Measurements from ENCODE around the gene GTF2F1.
A peak's percentile ranks its signal among the peaks of the same experiment; 100 is the strongest.
"Not testable (repeated sequence)": the region's sequence is repeated elsewhere in the genome, so short reads cannot be mapped to it uniquely, and the experiment has no call there.

GTF2F1 gene, protein sequence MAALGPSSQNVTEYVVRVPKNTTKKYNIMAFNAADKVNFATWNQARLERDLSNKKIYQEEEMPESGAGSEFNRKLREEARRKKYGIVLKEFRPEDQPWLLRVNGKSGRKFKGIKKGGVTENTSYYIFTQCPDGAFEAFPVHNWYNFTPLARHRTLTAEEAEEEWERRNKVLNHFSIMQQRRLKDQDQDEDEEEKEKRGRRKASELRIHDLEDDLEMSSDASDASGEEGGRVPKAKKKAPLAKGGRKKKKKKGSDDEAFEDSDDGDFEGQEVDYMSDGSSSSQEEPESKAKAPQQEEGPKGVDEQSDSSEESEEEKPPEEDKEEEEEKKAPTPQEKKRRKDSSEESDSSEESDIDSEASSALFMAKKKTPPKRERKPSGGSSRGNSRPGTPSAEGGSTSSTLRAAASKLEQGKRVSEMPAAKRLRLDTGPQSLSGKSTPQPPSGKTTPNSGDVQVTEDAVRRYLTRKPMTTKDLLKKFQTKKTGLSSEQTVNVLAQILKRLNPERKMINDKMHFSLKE

DNA sequence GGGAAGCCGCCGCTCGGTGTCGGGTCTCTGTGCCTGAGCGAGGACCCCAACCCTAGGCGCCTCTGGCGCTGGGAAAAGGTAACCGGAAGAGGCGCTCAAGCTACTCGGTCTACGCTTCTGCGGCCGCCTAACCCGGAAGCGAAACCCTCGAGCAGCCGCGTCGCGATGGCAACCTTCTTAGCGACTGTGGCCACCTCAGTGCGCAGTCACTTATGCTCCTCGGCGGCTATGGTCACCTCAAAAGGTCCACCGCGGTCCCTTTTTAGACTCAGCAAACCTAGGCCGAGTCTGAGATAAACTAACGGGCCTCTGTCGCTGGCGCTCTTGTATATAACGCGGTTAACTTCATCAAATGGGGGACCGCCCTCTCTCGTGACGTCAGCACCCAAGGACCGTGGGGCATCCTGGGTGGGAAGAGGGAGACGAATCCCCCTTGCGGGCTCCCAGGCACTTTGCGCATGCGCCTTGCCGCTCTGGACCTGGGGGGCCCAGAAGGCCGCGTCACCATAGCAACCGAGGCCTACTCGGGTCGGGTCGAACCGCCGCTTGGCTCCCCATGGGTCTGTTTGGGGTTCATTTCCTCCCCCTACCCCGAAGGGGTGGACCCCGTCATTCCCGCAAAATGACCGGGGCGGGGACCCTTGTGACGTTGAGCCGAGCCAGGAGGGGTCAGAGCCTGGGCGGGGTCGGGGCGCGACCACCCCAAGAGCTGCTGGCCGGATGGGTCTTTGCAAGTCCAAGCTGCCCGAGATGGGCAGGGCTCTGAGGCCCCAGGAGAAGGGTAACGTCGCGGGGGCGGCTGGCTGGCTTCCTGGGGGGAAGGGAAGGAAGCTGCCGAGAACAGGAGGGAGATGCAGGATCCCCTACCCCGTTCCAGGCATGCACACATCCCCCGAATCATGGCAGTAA lies at the start of gene GTF2F1:
Gene GTF2F1 (minus strand): TSS at position 91 of the 909 bp plus-strand sequence. CDS start 169 bp downstream, outside the sequence.
- DNase-seq (ENCODE audit: low spot score), result peak; percentile 100

DNA sequence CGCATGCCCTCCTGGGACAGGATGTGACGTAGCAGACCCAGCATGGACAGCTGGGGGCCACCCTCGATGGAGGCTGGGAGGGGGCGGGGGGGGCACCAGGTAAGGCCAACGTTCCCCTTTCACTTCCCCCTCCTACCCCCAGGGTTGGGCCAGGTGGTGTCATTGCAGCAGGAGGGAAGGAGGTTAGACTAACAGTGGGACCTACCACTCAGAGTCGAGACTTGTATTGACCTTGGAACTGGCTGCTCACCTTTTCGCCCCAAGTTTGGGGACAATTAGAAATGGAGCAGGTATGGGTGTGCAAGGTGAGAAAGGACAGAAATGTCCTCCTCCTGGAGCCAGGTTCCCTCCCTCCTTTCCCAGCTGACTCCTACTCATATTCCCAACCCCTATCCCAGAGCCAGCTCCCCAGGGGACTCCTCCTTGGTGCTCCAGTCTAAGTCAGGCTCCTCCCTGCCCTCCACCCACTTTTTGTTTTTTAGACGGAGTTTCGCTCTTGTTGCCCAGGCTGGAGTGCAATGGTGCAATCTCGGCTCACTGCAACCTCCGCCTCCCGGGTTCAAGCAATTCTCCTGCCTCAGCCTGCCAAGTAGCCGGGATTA lies 49.2 kb upstream of the GTF2F1 start:
- no peak for DNase-seq (ENCODE audit: low spot score)

DNA sequence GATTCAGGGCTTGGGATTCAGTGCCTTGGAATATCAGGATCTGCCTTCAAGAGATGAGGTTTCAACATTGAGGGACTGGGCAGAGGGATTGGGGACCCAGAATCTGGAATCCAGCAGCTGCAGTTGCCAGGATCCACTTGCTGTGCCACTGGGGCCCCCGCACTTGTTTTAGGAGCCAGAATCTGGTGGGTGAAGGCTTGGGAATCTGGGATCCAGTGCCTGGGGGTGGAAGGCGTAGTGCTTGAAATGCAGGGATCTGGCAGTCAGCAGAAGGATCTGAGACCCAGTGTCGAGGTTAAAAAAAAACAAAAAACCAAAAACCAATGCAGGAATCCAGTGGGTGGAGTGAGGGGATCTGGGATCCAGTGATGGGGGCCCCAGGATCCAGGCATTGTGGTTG lies 47.9 kb upstream of the GTF2F1 start:
- no peak for DNase-seq (ENCODE audit: low spot score)

DNA sequence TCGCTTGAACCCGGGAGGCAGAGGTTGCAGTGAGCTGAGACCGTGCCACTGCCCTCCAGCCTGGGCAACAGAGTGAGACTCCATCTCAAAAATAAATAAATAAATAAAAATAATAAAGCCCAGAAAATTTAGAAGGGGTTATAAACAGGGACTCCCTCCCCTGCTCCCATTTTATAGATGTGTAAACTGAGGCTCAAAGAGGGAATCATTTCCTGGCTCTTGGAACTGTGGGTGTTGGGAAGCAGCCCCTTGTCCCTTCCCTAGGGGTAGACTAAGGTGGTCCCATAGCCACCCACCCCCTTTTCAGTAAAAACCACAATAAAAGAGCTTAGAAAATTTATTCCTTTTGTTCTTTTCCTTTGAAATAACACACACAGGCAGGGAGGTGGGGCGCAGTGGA lies 46.8 kb upstream of the GTF2F1 start:
- DNase-seq (ENCODE audit: low spot score), result no peak

DNA sequence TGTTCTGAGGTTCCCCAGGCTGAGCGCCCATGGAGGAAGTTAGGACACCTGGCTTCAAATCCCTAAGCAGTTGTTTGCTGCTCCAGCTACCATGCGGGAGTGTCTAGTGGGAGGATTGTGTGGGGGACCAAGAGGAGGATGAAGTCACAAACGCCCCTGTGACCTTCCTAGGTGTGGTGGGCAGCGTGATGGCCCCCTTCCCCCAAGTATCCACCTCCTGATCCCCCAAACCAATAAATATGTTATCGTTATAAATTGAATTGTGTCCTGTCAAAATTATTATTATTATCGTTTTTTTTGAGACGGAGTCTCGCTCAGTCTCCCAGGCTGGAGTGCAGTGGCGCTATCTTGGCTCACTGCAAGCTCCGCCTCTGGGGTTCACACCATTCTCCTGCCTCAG lies 40.7 kb upstream of the GTF2F1 start, which contains the start of gene SLC25A41:
Gene SLC25A41 (minus strand): TSS at position 101 of the 400 bp plus-strand sequence. CDS start 70 bp downstream, at position 31.
- no peak for DNase-seq (ENCODE audit: low spot score)

DNA sequence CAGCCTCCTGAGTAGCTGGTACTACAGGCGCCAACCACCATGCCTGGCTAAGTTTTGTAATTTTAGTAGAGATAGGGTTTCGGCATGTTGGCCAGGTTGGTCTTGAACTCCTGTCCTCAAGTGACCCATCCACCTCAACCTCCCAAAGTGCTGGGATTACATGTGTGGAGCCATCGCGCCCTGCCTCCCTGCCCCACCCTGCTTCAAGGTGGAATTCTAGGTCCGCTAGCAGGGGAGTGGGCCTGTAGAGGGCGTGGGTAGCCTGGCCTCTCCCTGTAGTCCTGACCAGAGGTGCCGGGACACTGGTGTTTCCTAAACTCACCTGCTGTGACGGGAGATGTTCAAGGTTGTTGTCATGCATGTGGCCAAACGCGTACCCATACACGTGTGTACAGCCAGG lies 40.2 kb upstream of the GTF2F1 start:
- DNase-seq (ENCODE audit: low spot score), result no peak

DNA sequence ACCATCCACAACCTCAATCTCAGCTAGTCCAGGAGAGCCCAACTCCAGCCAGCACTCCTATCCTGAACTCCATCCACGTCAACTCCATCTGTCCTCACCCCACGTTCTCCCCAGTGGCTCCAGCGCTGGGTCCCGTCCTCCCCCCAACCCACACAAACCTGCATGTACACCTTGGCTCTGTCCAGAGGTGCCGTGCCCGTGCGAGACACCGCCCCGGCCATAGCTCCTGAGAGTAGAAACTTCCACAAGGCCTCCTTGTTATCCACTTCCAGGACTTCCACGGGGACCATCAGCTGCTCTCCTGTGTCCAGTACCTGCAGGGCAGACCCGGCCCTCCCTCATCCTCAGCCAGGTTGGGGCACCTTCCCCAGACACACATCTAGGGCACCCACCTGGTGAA lies 38.9 kb upstream of the GTF2F1 start:
- no peak for DNase-seq (ENCODE audit: low spot score)

DNA sequence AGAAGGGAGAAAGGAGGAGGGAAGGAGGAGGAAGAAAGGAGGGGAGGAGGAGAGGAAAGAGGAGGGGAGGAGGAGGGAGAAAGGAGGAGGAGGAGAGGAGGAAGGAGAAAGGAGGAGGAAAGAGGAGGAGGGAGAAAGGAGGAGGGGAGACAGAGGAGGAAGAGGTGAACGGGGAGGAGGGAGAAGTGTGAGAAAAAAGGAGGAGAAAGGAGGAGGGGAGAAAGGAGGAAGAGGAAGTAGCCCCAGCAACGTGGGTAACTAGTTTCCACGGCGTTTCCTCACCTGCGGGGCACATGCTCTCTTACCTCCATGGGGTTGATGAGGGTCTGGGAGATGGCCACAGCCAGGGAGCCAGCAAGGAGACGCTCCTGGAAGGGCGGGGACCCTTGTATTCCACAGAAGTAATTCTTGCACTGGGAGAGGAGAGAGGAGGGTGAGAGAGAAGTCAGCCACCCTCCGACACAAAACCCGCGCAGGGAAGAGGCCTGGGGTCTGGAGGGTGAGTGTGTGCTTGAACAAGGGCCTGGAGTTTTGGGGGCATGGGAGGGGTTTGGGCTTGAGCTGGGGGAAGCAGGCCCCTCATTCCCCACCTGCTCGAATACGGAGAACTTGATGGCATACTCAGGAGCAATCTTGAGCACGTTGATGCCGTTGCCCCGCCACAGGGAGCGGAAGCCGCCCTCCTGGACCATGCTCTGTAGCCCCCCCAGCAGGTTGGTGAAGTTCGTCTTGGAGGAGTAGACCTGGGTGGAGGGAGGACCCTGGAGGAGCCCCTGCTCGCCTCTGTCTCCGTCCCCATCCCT lies 36.7 kb upstream of the GTF2F1 start:
- DNase-seq (ENCODE audit: low spot score), result no peak

DNA sequence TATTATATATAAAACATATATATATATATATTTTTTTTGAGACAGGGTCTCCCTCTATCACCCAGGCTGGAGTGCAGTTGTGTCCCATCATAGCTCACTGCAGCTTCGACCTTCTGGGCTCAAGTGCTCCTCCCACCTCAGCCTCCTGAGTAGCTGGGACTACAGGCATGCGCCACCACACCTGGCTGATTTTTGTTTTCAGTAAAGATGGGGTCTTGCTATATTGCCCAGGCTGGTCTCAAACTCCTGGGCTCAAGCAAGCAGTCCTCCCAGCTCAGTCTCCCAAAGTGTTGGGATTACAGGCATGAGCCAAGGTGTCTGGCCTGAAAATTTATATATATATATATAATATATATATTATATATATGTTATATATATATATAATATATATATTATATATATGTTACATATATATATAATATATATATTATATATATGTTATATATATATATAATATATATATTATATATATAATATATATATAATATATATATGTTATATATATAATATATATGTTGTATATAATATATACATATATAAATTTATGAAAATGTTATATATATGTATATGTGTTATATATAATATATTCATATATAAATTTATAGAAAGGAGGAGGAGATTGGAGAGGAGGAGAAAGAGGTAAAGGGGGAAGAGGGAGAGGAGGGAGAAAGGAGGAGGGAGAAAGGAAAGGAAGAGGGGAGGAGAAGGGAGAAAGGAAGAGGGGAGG lies 35.9 kb upstream of the GTF2F1 start:
- not testable (repeated sequence) for DNase-seq (ENCODE audit: low spot score)

DNA sequence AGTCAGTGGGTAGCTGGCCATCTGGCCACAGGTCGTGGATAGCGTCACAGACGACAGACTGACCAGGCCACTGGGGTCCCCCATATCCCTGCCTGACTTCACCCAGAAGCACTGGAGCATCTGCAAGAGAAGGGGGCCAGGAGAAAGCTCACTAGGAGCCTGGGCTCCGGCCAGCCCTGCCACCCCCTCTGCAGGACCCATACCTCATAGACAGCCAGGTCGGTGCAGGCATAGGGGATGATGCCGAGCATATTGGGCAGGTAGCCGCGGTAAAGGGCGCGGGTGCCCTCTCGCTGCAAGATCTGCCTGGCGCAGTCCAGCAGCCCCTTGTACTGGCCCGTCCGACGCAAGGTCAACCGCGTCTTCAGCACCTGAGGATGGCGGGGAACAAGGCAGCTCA lies 34.2 kb upstream of the GTF2F1 start:
- DNase-seq (ENCODE audit: low spot score), result no peak

DNA sequence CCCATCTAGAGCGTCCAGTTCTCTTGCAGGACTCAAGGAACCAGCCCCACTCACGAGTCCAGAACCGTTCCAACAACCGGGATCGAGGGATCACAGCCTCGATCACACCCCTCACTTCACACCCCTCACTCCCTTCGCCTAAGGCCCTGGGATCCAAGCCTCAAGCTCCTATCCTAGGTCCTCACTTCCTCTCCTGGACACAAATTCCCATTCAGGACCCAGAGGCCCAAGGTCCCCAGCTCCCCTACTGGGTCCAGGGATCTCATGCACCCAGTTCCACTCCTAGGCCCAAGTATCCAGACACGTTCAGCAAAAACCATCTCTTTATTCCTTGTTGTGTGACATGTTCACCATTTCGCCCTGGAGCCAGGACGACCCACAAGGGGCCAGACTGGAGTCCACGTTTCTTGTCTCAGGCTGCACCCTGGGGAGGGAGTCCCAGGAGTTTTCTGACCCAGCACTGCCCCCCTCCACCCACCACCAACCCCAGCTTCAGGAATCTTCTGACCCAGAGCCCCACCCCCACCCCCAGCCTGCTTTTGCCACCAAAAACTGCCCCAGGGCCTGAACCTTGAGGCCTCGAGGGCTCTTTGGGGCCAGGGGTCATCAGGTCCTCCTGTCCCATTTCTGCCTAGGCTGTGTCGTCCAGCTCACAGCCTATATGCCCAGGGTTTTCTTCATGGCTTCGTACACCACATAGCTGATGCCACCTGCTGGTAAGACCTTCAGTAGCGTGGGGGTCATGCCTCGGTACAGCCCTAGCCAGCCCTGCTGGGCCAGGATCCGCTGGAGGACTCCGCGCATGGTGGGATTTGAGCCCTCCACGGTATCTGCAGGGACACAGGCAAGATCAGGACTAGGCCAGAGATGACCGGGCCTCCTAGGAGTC lies 33.0 kb upstream of the GTF2F1 start:
- DNase-seq (ENCODE audit: low spot score), result no peak

DNA sequence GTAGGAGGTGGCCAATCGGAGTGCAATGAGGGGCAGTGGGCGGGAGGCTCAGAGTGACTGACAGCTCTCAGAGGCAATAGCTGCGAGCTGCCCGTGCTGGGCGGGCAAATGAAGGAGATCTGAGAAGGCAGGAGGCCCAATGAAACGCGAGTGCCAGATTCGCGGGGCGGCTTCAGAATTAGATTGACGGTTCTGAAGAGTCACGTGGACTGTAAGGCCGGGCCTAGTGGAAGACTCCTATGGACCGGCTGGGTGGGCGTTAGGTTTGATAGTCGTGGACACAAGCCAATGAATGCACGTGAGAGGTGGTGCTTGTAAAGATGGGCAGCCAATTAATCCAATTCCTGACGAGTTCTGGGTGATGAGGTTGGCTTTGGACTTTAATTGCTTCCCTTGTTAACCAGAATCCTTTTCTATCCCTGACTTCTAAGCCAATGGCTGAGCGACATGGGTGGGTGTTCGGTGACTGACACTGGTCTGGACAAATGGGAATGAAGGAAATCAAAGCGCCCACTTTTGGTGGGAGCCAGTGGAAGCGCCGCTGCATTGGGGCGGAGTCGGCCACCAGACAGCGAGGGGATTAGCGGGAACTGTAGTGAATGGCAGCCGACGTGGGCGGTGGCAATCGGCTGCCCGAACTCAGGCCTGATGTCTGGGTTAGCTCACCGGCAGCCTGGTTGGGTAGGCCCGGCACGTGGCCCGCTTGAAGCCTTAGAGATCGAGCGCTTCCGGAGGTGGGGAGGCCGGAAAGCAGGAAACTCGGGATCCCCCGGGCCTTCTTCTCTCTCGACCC lies 32.2 kb upstream of the GTF2F1 start:
- peak; percentile 100 for DNase-seq (ENCODE audit: low spot score)

DNA sequence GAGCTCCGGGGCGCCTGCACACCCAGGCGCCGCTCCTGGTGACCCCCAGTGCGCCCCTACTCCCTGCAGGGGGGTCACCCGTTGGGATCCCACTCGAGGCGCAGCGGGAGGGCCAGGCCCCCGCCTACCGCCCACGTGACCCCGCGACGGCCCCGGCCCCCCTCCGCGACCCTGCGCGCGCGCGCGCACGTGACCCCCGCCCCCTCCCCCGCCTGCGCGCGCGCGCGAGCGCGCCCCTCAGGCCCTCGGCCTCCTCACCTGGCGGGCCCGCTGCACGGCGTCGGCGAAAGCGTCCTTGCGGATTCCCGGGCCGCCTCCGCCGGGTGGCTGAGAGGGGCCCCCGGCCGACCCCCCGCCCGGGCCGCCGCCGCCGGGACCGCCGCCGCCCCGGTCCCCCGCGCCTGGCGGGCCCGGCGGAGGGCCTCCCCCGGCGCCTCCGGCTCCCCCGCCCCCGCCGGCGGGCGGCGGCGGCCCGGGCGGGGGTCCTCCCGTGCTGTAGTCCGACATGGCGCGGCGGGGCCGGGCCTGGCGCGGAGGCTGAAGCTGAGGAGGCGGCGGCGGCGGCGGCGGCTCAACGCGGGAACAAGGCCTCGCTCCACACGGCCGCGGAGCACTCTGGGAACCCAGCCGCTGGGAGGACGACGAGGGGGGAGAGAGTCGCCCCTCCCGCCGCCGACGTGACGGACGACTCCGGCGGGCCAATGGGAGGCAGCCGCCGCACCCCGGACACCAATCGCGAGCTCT lies 31.4 kb upstream of the GTF2F1 start, which contains the start of gene KHSRP:
Gene KHSRP (minus strand): TSS at position 617 of the 744 bp plus-strand sequence. CDS start 110 bp downstream, at position 507.
- peak; percentile 34 for DNase-seq (ENCODE audit: low spot score)

DNA sequence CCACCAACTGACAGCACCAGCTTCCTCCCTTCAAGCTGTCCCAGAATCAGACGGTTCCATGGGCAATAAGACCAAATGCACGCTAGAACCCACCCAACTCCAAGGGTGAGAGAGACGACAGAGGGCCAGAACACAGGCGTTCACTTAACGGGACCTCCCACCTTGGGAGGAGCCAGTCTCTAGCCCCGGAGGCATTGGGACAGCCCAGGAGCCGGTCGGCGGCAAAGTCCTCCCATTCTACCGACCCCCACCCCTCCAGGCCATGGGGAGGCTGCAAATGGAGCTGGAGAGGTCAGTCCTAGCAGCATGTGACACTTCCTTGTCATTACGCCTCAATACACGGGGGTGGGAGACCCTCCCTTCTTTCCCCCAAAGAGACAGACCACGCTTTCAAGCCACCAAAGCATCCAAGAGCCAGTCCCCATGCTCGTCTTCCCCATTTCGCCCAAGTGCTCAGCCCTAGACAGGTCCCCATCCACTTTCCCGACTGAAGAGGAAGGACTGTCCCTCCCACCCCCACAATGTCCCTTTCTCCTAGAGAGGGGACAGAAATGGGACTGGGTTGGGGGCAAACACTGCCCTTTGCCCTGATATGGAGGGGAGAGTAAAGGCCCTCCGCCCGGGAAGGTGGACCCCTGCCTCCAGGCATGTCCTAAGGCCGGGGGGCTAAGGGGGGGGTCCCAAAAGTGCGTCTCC lies 30.7 kb upstream of the GTF2F1 start:
- DNase-seq (ENCODE audit: low spot score), result peak; percentile 72

DNA sequence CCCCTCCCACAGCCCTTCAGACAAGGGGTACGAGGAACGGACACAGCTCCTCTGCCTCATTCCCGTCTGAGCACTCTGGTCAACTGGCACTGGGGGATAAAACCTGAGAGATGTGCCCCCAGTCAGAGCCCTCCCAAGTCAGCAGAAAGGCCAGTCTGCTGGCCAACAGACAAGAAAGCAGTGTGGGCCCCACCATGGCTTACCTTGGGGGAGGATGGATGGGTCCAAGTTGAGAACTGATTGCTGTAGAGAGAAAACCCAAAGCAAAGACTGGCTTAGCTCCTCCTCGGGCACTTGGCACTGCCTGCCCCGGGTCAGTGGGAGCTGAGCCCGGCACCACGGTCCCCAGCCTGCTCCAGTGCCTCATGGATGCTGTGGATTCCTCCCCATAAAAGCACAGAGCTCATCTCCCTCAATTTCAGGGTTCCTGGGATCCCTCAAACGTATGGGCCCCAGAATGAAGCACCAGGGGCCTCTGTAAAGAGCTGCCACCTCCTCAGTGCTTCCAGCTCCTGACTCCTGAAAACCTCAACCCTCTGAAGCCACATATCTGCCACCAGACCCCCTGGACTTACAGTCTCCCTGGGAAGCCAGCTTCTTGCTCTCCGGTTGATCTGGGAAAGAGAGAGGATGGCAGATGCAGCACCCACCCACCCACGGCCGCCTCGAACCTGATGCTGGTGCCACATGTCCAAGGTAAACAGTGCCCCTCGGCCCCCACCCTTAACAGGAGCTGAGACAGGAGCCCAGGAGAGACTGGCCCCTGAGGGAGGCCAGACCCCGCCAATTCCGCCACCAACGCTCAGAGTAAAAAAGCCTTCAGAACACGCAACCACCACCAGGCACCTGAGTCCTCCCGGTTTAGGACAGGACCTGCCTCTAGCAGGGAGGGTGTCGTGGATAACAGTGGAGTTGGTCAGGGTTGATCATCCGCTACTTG lies 28.4 kb upstream of the GTF2F1 start:
- no peak for DNase-seq (ENCODE audit: low spot score)

DNA sequence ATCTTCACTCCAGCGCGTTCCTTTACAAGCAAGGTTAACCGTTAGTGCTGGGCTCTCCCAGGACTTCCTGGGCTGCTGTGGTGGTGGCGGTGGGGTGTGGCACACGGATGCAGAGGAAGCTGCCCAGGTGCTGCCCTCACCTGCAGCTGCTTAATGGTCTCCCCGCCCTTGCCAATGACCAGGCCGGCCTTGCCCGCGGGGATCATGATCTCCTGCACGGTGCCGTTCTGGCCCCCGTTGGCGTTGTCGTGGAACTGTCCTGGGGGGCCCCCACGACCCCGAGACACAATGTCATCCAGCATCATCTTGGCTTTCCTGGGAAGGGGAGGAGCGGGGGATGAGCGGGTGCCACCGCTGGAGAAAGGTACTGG lies 25.6 kb upstream of the GTF2F1 start:
- no peak for DNase-seq (ENCODE audit: low spot score)
